Measurements from ENCODE around the gene ZBTB33. TPM values are rescaled to one million over a fixed set of nuclear protein-coding genes. Genes with fewer than 3 reads are reported as not detected.

Gene ZBTB33
- total and polyA plus RNA-seq, 2 donors from 2014 or later, result 4.4 to 13.0 TPM

DNA sequence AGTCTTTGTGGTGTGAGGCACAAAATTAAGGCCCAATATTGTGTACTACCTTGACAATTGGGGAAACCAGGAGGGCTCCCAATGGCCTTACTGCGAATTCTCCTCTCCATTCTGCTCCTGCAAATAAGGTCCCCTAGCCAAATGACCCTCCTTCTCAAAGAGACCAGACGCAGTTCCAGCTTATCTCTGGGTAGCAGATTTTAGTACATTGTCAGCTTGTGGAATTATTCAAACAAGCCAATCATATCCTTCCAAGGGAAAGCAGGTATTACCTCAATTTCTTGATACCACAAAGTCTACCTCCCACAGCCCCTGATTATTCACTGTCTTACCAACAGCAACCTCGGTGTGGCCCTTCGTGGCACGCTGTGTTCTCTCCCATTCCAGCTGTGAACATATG lies 7.8 kb upstream of the ZBTB33 start:
- Histone ChIP-seq H3K4me1 (ENCODE audit: control insufficient read depth in 2 of 3, insufficient read depth in 2 of 3, low read depth in 1 of 3, low read length in 3 of 3) (no peaks in the 10 kb centered on the region), H3K9me3 (ENCODE audit: control insufficient read depth in 2 of 3, insufficient read depth in 1 of 3, low read length in 3 of 3) (no peaks in the 10 kb centered on the region), H3K4me3 (ENCODE audit: low read length in 3 of 3) (no peak overlapping the region), H3K9ac (ENCODE audit: low read length in 3 of 3) (no peak overlapping the region), H3K27ac (ENCODE audit: low read depth in 2 of 2, low read length in 2 of 2) (no peak overlapping the region), H3K36me3 (ENCODE audit: control insufficient read depth in 2 of 3, insufficient read depth in 3 of 3, low read length in 3 of 3) (no peaks in the 10 kb centered on the region), H3K27me3 (ENCODE audit: control insufficient read depth, insufficient read depth, low read length) (no peaks in the 10 kb centered on the region)
- FAIRE-seq, result no peak
- TF ChIP-seq, protein P1, sequence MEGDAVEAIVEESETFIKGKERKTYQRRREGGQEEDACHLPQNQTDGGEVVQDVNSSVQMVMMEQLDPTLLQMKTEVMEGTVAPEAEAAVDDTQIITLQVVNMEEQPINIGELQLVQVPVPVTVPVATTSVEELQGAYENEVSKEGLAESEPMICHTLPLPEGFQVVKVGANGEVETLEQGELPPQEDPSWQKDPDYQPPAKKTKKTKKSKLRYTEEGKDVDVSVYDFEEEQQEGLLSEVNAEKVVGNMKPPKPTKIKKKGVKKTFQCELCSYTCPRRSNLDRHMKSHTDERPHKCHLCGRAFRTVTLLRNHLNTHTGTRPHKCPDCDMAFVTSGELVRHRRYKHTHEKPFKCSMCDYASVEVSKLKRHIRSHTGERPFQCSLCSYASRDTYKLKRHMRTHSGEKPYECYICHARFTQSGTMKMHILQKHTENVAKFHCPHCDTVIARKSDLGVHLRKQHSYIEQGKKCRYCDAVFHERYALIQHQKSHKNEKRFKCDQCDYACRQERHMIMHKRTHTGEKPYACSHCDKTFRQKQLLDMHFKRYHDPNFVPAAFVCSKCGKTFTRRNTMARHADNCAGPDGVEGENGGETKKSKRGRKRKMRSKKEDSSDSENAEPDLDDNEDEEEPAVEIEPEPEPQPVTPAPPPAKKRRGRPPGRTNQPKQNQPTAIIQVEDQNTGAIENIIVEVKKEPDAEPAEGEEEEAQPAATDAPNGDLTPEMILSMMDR (IDR thresholded peaks at IDR 0.05; ENCODE audit: borderline replicate concordance, extremely low read depth, insufficient read depth), result no peak
- intact Hi-C loops (cut with DNase I), result no loop called here
- DNase-seq, result no peak

DNA sequence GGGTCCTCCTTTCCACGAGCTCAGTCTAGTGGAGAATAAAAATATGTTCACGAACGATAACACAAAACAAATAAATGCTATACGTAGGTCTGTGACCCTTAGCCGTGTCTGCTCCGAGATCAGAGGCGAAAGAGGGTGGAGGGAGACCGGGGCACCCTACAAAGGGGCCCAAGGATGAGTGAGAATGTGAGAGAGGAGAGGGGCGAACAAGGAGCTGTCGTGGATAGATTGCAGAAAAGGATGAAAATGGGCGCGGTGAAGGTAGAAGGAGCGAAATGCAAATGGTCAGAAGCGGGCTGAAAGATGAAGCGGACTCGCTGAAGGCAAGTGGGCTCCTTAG lies 6.2 kb upstream of the ZBTB33 start:
- peak overlapping the region; percentile 63 to 80 (median 78) for H3K9ac ChIP-seq (ENCODE audit: low read length in 3 of 3)
- no peak for DNase-seq
- no peaks in the 10 kb centered on the region for H3K4me1 ChIP-seq (ENCODE audit: control insufficient read depth in 2 of 3, insufficient read depth in 2 of 3, low read depth in 1 of 3, low read length in 3 of 3)
- H3K9me3 ChIP-seq (ENCODE audit: control insufficient read depth in 2 of 3, insufficient read depth in 1 of 3, low read length in 3 of 3), result no peaks in the 10 kb centered on the region
- peak overlapping the region; percentile 74 to 77 for H3K27ac ChIP-seq (ENCODE audit: low read depth in 2 of 2, low read length in 2 of 2)
- FAIRE-seq, result no peak
- TF ChIP-seq, protein P1 (IDR thresholded peaks at IDR 0.05; ENCODE audit: borderline replicate concordance, extremely low read depth, insufficient read depth), result no peak
- H3K4me3 ChIP-seq (ENCODE audit: low read length in 3 of 3), result peak overlapping the region; percentile 86 to 93 (median 89)
- H3K27me3 ChIP-seq (ENCODE audit: control insufficient read depth, insufficient read depth, low read length), result peaks cover 2% of the 10 kb centered on the region
- intact Hi-C loops (cut with DNase I), result no loop called here
- H3K36me3 ChIP-seq (ENCODE audit: control insufficient read depth in 2 of 3, insufficient read depth in 3 of 3, low read length in 3 of 3), result no peaks in the 10 kb centered on the region

DNA sequence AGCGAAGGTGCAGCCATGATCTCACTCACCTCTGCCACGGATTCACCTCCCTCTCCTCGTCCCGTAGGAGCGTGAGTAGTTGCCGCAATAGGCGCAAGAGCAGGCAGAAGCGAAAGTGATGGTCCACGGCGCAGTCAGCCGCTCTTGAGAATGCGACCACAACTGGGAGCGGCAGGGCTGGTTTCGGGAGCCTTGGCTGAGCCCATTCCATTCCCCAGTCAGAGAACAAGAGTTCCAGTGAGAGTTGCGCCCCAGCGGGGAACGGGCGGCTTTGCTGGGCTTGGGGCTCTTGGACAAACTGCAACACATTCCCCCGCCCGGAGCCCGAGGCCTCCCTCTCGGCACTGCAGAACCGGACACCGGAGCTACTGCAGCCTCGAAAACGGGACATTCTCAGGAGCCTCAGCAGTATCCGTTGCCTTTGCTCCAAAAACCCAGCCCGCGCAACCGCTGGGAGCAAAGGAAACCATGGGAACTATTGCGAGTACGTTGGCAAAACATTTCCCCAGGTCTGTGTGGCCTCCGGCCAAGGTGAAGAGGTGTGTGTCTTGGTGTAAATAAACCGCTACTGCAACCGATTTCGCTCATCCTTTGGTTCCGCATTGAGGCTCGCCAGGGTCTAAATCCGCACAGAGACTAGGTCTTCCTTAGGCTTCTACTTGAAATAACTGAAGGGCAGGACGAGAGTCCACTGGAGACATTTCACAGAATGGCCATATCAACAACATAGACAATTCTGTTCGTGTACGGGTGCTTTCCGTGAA lies 5.7 kb upstream of the ZBTB33 start:
- Histone ChIP-seq H3K36me3 (ENCODE audit: control insufficient read depth in 2 of 3, insufficient read depth in 3 of 3, low read length in 3 of 3) (no peaks in the 10 kb centered on the region), H3K27ac (ENCODE audit: low read depth in 2 of 2, low read length in 2 of 2) (peak overlapping the region; percentile 74 to 77), H3K4me1 (ENCODE audit: control insufficient read depth in 2 of 3, insufficient read depth in 2 of 3, low read depth in 1 of 3, low read length in 3 of 3) (peaks cover 0 to under 1% (median 0%) of the 10 kb centered on the region in 3 donors), H3K27me3 (ENCODE audit: control insufficient read depth, insufficient read depth, low read length) (peaks cover 2% of the 10 kb centered on the region), H3K9ac (ENCODE audit: low read length in 3 of 3) (peak overlapping the region; percentile 63 to 80 (median 78)), H3K4me3 (ENCODE audit: low read length in 3 of 3) (peak overlapping the region; percentile 86 to 93 (median 89)), H3K9me3 (ENCODE audit: control insufficient read depth in 2 of 3, insufficient read depth in 1 of 3, low read length in 3 of 3) (no peaks in the 10 kb centered on the region)
- intact Hi-C loops (cut with DNase I), result no loop called here
- TF ChIP-seq, protein P1 (IDR thresholded peaks at IDR 0.05; ENCODE audit: borderline replicate concordance, extremely low read depth, insufficient read depth), result no peak
- FAIRE-seq (peak; percentile 6), DNase-seq (peak; percentile 76 to 88 (median 86))

Measured in kidney (tissue), 14 donors.